A549 (cell line): Measurements from ENCODE around the gene SLC25A36. TPM values are rescaled to one million over a fixed set of nuclear protein-coding genes. Genes with fewer than 3 reads are reported as not detected.

Experiments used
- ATAC-seq, 2 experiments: fragments of 200-7000 bp in 1 of 2; fragments of >200 bp in 1 of 2; cut with Nextera tagmentation in 1 of 2; cut with Tn5 transposase in 1 of 2; 3 replicates each; pipeline versions ENCODE4 v1.8.0 to v1.9.1; 2018 to 2020; ENCODE audit warnings: mild to moderate bottlenecking in 1 of 2, moderate library complexity in 1 of 2
- CTCF ChIA-PET: fragments of 300-600 bp; sonication (Branson Sonifier 250); formaldehyde crosslinking; extraction: SDS; loops from one replicate; lab custom pipeline; 2021; ENCODE audit warnings: antibody characterized with exemption, inconsistent platforms; lab: Yijun Ruan, JAX
- POLR2A ChIA-PET: fragments of 350-600 bp; formaldehyde crosslinking; extraction: SDS; loops from one replicate; lab custom pipeline; 2021; ENCODE audit warnings: antibody characterized with exemption, inconsistent platforms; lab: Yijun Ruan, JAX
- DNase-seq, 2 experiments: peaks; one replicate each; pipeline versions ENCODE4 v3.0.0 to v3.0.0-alpha.2; 2011 to 2016; ENCODE audit warnings: low read depth in 1 of 2, low spot score in 1 of 2
- FAIRE-seq: peaks from 2 replicates; lab custom pipeline; 2011; peaks lifted over from hg19 to GRCh38; lab: Jason Lieb, UNC
- H3K27ac ChIP-seq, 2 experiments: fragments of >200 bp; sonication (Bioruptor Twin); formaldehyde crosslinking; 3 replicates each; pipeline ENCODE4 v1.5.1; 2016 to 2017
- H3K4me1 ChIP-seq: fragments of >200 bp; sonication (Bioruptor Twin); formaldehyde crosslinking; 3 replicates; pipeline ENCODE4 v1.6.1; 2016
- H3K4me2 ChIP-seq: fragments of >200 bp; sonication (Bioruptor Twin); formaldehyde crosslinking; 3 replicates; pipeline ENCODE4 v1.6.1; 2016
- H3K4me3 ChIP-seq: fragments of >200 bp; sonication (Bioruptor Twin); formaldehyde crosslinking; 3 replicates; pipeline ENCODE4 v1.5.1; 2016
- H3K9me3 ChIP-seq: fragments of >200 bp; sonication (Bioruptor Twin); formaldehyde crosslinking; 3 replicates; pipeline ENCODE4 v1.6.1; 2016
- BHLHE40 ChIP-seq: IDR thresholded peaks from 2 replicates; pipeline ENCODE4 v1.6.1; 2012; ENCODE audit warnings: low read depth, low read length, inconsistent platforms
- CEBPB ChIP-seq, 2 experiments: fragments of >200 bp in 1 of 2; sonication (Bioruptor Twin) in 1 of 2; formaldehyde crosslinking in 1 of 2; IDR thresholded peaks; 2 replicates each; pipeline ENCODE4 v1.6.1; 2012 to 2016
- CHD2 ChIP-seq: fragments of 150-350 bp; IDR thresholded peaks from 2 replicates; pipeline ENCODE4 v1.6.1; 2014; ENCODE audit warnings: low read length; ENCODE audit not compliant: partially characterized antibody
- CHD4 ChIP-seq: fragments of 200-600 bp; sonication (generic); IDR thresholded peaks from 2 replicates; pipeline ENCODE4 v1.6.1; 2016; ENCODE audit warnings: antibody characterized with exemption, mild to moderate bottlenecking, borderline replicate concordance
- CTCF ChIP-seq: fragments of >200 bp; sonication (Bioruptor Twin); formaldehyde crosslinking; IDR thresholded peaks from 3 replicates; pipeline ENCODE4 v1.5.1; 2016
- EHF ChIP-seq: fragments of 250-450 bp; sonication (Bioruptor Pico); IDR thresholded peaks from 2 replicates; pipeline ENCODE4 v1.5.0; 2020; ENCODE audit warnings: mild to moderate bottlenecking
- EHMT2 ChIP-seq: fragments of 200-600 bp; sonication (generic); IDR thresholded peaks from 2 replicates; pipeline ENCODE4 v1.6.1; 2016; ENCODE audit warnings: antibody characterized with exemption, low read depth, mild to moderate bottlenecking, moderate library complexity
- EP300 ChIP-seq, 2 experiments: fragments of >200 bp; sonication (Bioruptor Twin); formaldehyde crosslinking; IDR thresholded peaks; 2 replicates in 1 of 2; 3 replicates in 1 of 2; pipeline ENCODE4 v1.6.1; 2016 to 2017
- ESRRA ChIP-seq: fragments of 150-350 bp; IDR thresholded peaks from 2 replicates; pipeline ENCODE4 v1.6.1; 2014; ENCODE audit warnings: mild to moderate bottlenecking, low read length, borderline replicate concordance
- FOXS1 ChIP-seq: fragments of 250-450 bp; sonication (Bioruptor Pico); IDR thresholded peaks from 2 replicates; pipeline ENCODE4 v1.5.0; 2020; ENCODE audit warnings: mild to moderate bottlenecking, moderate library complexity
- JUN ChIP-seq, 2 experiments: fragments of >200 bp; sonication (Bioruptor Twin); formaldehyde crosslinking; IDR thresholded peaks; 2 replicates in 1 of 2; 3 replicates in 1 of 2; pipeline ENCODE4 v1.6.1; 2016 to 2017
- KDM1A ChIP-seq: fragments of 200-600 bp; sonication (generic); IDR thresholded peaks from 2 replicates; pipeline ENCODE4 v1.6.1; 2016; ENCODE audit warnings: low read depth, mild to moderate bottlenecking
- MAFK ChIP-seq: fragments of 450-650 bp; IDR thresholded peaks from 2 replicates; pipeline ENCODE4 v1.6.1; 2014; ENCODE audit not compliant: partially characterized antibody
- MAX ChIP-seq: IDR thresholded peaks from 2 replicates; pipeline ENCODE4 v1.6.1; 2012
- MAZ ChIP-seq: fragments of 150-350 bp; IDR thresholded peaks from 2 replicates; pipeline ENCODE4 v1.6.1; 2014; ENCODE audit warnings: antibody characterized with exemption, low read depth, low read length, borderline replicate concordance
- NR3C1 ChIP-seq: fragments of >200 bp; sonication (Bioruptor Twin); formaldehyde crosslinking; IDR thresholded peaks from 3 replicates; pipeline ENCODE4 v1.6.1; 2017
- PHF8 ChIP-seq: fragments of 200-600 bp; sonication (generic); IDR thresholded peaks from 2 replicates; pipeline ENCODE4 v1.6.1; 2016; ENCODE audit warnings: low read depth, mild to moderate bottlenecking, antibody characterized with exemption, moderate library complexity, borderline replicate concordance
- POLR2AphosphoS2 ChIP-seq: conservative IDR thresholded peaks from 2 replicates; pipeline ENCODE4 v1.6.1; 2012; ENCODE audit warnings: low read length, improper control_type of control experiment, inconsistent platforms
- RAD21 ChIP-seq, 2 experiments: fragments of >200 bp in 1 of 2; sonication (Bioruptor Twin) in 1 of 2; formaldehyde crosslinking in 1 of 2; IDR thresholded peaks in 1 of 2; conservative IDR thresholded peaks in 1 of 2; 2 replicates in 1 of 2; 3 replicates in 1 of 2; pipeline ENCODE4 v1.6.1; 2012 to 2018; ENCODE audit warnings: inconsistent platforms in 1 of 2
- RNF2 ChIP-seq: fragments of 200-600 bp; sonication (generic); IDR thresholded peaks from 2 replicates; pipeline ENCODE4 v1.6.1; 2016; ENCODE audit warnings: low read depth, mild to moderate bottlenecking, antibody characterized with exemption, moderate library complexity, borderline replicate concordance
- SMC3 ChIP-seq: fragments of >200 bp; sonication (Bioruptor Twin); formaldehyde crosslinking; IDR thresholded peaks from 3 replicates; pipeline ENCODE4 v1.6.1; 2018; ENCODE audit warnings: inconsistent platforms
- SREBF2 ChIP-seq: fragments of 450-650 bp; IDR thresholded peaks from 2 replicates; pipeline ENCODE4 v1.6.1; 2014; ENCODE audit warnings: mild to moderate bottlenecking, moderate library complexity
- TP53 ChIP-seq: fragments of 250-450 bp; sonication (Bioruptor Pico); IDR thresholded peaks from 2 replicates; pipeline ENCODE4 v1.5.0; 2021; ENCODE audit warnings: mild to moderate bottlenecking, moderate library complexity
- ZFP36 ChIP-seq: fragments of 450-650 bp; IDR thresholded peaks from 2 replicates; pipeline ENCODE4 v1.6.1; 2014; ENCODE audit warnings: borderline replicate concordance; ENCODE audit not compliant: partially characterized antibody
- ZNF302 ChIP-seq: fragments of 250-450 bp; sonication (Bioruptor Pico); IDR thresholded peaks from 2 replicates; pipeline ENCODE4 v1.9.0; 2021; ENCODE audit warnings: inconsistent platforms, mild to moderate bottlenecking, moderate library complexity
- WGBS: methylation state at CpG from one replicate; pipeline ENCODE4 v1.1.6; 2017; ENCODE audit errors: missing lambda C conversion rate; 5-methylcytosine and 5-hydroxymethylcytosine counted together
- polyA plus RNA-seq, 4 experiments: library from polyadenylated mRNA; depleted of rRNA in 3 of 4; stranded (reverse); fragments of >200 nt; fragmentation: RNase III in 1 of 4; extraction: RNeasy Plus Mini Kit Qiagen cat#74134 plus additional on column Dnase treatment in 1 of 4; gene quantifications; 2 replicates in 3 of 4; 3 replicates in 1 of 4; pipeline ENCODE4 v1.2.3, GENCODE V29; 2011 to 2017
- TF ChIP-seq, protein P1 (sequence below): fragments of >200 bp; sonication (Bioruptor Twin); formaldehyde crosslinking; IDR thresholded peaks from 2 replicates; pipeline ENCODE4 v1.6.1; 2016
- TF ChIP-seq, protein P2 (sequence below): IDR thresholded peaks from 2 replicates; pipeline ENCODE4 v1.6.1; 2012
- TF ChIP-seq, protein P3 (sequence below): fragments of 450-650 bp; IDR thresholded peaks from 2 replicates; pipeline ENCODE4 v1.6.1; 2014; ENCODE audit warnings: antibody characterized with exemption

SLC25A36 gene
- polyA plus RNA-seq, 2 of the 4 experiments (the other 2 are of a cell fraction): 18.2 to 75.0 TPM

- Histone ChIP-seq H3K27ac (no peak overlapping the region), H3K9me3 (0 out of 3 replicates have a peak, but pooled peaks cover 4% of the 10 kb centered on the region), H3K4me2 (no peak overlapping the region), H3K4me3 (no peak overlapping the region), H3K4me1 (no peaks in the 10 kb centered on the region)
- FAIRE-seq (no peak), DNase-seq (no peak), ATAC-seq (no peak)
- CTCF ChIA-PET: interaction anchor here (0.8 to 2.9 kb wide), 3 partner anchors 11 to 258 kb away, joined by 3 to 23 read pairs (median 7); no protein-coding TSS in a partner anchor
- no peak for TF ChIP-seq ESRRA
- no peak for TF ChIP-seq NR3C1
- TF ChIP-seq TP53 (CRISPR knock-in tag): no peak
- TF ChIP-seq, protein P1, sequence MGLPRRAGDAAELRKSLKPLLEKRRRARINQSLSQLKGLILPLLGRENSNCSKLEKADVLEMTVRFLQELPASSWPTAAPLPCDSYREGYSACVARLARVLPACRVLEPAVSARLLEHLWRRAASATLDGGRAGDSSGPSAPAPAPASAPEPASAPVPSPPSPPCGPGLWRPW: no peak
- no peak for TF ChIP-seq KDM1A
- TF ChIP-seq MAX: no peak
- TF ChIP-seq SREBF2: no peak
- TF ChIP-seq PHF8: no peak
- TF ChIP-seq FOXS1 (CRISPR knock-in tag): no peak
- TF ChIP-seq ZFP36: no peak
- no peak for TF ChIP-seq POLR2AphosphoS2
- TF ChIP-seq JUN (IDR thresholded peaks at IDR 0.05): no peak
- TF ChIP-seq, protein P2, sequence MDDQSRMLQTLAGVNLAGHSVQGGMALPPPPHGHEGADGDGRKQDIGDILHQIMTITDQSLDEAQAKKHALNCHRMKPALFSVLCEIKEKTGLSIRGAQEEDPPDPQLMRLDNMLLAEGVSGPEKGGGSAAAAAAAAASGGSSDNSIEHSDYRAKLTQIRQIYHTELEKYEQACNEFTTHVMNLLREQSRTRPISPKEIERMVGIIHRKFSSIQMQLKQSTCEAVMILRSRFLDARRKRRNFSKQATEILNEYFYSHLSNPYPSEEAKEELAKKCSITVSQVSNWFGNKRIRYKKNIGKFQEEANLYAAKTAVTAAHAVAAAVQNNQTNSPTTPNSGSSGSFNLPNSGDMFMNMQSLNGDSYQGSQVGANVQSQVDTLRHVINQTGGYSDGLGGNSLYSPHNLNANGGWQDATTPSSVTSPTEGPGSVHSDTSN: no peak
- POLR2A ChIA-PET: no interaction called here
- 32% methylated on average over 3 of the region's 3 CpGs for WGBS
Measured at GRCh38 chr3:141009496-141009895, 67.9 kb downstream of the SLC25A36 start.

GRCh38 chr3:141011232-141011996 lies 69.8 kb downstream of the SLC25A36 start:
- Histone ChIP-seq H3K9me3 (0 out of 3 replicates have a peak, but pooled peaks cover 4% of the 10 kb centered on the region), H3K4me1 (no peaks in the 10 kb centered on the region), H3K4me2 (no peak overlapping the region), H3K4me3 (no peak overlapping the region), H3K27ac (no peak overlapping the region)
- no peak for FAIRE-seq
- peak; percentile 18 to 56 for DNase-seq
- ATAC-seq: peak; percentile 83 to 98
- ChIA-PET POLR2A (no interaction called here), CTCF (interaction anchor here (0.6 to 2.9 kb wide), 11 partner anchors 9 to 1476 kb away, joined by 3 to 23 read pairs (median 3); no protein-coding TSS in a partner anchor)
- TF ChIP-seq CHD4 (no peak), CTCF (peak; percentile 53), SMC3 (peak; percentile 42; the same call in 2 of the 3 replicates), RAD21 (conservative IDR thresholded peaks at IDR 0.05 in 1 of 2, IDR thresholded peaks at IDR 0.05 in 1 of 2) (peak; percentile 41 to 63; a peak in 4 of 5 replicates), MAFK (peak; percentile 41), EP300 (IDR thresholded peaks at IDR 0.05) (no peak)
- 19% methylated on average over 13 of the region's 13 CpGs for WGBS

- POLR2A ChIA-PET: no interaction called here
- Histone ChIP-seq H3K27ac (no peak overlapping the region), H3K9me3 (no peaks in the 10 kb centered on the region), H3K4me2 (no peak overlapping the region), H3K4me1 (no peaks in the 10 kb centered on the region), H3K4me3 (no peak overlapping the region)
- CTCF ChIA-PET: interaction anchor here (0.6 to 2.9 kb wide), 8 partner anchors 11 to 1475 kb away, joined by 3 to 23 read pairs (median 4); no protein-coding TSS in a partner anchor
- WGBS: 6% methylated on average over 4 of the region's 4 CpGs
- FAIRE-seq (no peak), DNase-seq (no peak), ATAC-seq (no peak)
- TF ChIP-seq EHF (CRISPR knock-in tag) (no peak), CHD4 (no peak), BHLHE40 (no peak), CHD2 (no peak), MAZ (no peak), ZNF302 (CRISPR knock-in tag) (no peak), RNF2 (no peak), CEBPB (IDR thresholded peaks at IDR 0.05) (no peak), ZFP36 (no peak), MAX (no peak), EHMT2 (no peak)
- TF ChIP-seq, protein P3, sequence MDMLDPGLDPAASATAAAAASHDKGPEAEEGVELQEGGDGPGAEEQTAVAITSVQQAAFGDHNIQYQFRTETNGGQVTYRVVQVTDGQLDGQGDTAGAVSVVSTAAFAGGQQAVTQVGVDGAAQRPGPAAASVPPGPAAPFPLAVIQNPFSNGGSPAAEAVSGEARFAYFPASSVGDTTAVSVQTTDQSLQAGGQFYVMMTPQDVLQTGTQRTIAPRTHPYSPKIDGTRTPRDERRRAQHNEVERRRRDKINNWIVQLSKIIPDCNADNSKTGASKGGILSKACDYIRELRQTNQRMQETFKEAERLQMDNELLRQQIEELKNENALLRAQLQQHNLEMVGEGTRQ: no peak
- TF ChIP-seq, protein P2: no peak
Measured at GRCh38 chr3:141011997-141012262, 70.3 kb downstream of the SLC25A36 start.
